Glomerular visceral epithelial cell (primary cell): ENCODE data around the gene BRSK2.

Source experiments
- DNase-seq: peaks from one replicate; pipeline ENCODE4 v3.0.0-alpha.2; 2016; ENCODE audit errors: extremely low spot score

Gene BRSK2

DNA sequence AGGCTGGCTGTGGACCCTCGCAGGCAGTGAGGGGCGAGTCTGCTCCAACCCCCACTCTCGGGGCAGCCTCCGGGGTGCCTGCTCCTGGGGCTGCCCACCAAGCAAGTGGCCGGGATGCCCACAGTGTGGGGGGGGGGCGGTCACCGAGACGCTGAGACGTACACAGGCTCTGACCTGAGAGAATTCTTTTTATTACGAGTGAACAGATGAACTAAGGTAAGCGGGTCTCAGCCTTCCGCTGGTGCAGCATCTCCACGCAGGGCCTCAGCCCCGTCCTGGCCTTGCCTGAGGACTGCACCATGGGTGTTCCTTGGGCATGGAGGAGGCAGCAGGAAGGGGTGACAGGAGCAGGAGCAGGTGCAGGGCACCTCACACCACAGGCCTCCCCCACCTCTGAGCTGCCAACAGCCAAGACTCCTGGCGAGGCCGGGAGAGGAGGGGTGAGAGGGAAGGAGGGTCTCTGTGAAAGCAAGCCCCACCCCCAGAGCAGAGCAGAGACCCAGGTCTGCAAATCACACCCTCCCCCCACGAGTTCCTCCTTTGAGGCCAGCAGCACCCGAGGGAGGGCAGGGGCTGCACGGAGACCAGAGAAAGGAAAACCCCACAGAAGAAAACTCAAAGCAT lies 79.7 kb downstream of the BRSK2 start:
- DNase-seq = no peak

- DNase-seq = no peak
Measured at GRCh38 chr11:1469911-1470680, 80.4 kb downstream of the BRSK2 start.

GRCh38 chr11:1470681-1471611 lies 81.2 kb downstream of the BRSK2 start:
- DNase-seq = no peak

DNA sequence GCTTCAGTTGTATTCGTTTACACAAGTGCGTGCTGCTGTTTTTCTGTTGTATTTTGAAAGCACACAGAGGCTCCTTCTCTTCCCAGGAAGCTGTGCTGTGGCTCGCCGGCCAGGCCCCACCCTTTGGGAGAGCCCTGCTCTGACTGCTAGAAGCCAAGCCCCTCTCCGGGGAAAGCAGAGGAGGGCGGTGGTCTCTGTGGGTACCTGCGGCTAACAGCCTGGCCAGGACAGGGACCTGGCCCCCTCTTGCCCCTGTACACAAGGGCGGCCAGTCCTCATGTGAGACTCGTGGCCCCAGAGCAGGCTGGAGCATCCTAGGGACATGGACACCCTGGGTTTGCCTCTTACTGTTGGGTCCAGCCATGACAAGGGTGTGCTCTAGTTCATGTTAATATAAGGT lies 82.0 kb downstream of the BRSK2 start:
- no peak for DNase-seq

DNA sequence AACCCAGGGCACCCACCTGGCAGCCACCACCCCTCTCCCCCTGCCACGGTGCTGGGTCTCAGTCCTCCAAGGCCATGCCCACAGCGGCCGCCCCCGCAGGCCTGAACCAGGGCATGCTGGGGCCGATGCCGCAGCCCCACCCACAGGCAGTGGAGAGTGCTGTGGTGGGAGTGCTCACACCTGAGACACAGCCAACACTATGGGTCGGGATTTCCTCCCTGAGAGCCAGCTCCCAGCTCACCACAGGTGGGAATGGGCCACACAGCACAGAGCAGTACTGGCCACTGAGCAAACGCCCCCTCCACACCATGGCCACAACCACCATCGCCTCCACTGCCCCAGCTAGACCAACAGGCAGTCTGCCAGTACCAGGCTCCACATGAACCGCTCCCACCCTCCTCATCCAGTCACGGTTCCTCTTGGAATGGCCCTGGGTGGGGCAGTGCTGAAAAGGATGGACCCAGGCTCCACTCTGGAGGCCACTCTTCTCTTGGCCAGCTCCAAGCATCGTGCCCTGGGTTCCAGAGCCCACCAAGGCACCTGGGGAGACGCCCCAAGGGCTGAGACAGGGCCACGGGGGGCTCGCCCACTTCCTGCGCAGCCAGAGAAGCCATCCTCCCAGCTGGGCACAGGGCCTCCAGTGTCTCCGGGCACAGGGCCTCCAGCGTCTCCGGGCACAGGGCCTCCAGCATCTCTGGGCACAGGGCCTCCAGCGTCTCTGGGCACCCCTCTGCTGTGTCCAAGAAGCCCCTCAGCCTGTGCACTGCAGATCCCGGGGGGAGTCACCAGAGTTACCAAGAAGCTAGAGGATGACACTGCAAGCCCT lies 82.7 kb downstream of the BRSK2 start:
- DNase-seq = no peak

GRCh38 chr11:1473011-1473628 lies 83.4 kb downstream of the BRSK2 start:
- DNase-seq = no peak

GRCh38 chr11:1473786-1474185 lies 84.1 kb downstream of the BRSK2 start:
- no peak for DNase-seq

- DNase-seq = no peak
Measured at GRCh38 chr11:1475841-1476240, 86.1 kb downstream of the BRSK2 start.

DNA sequence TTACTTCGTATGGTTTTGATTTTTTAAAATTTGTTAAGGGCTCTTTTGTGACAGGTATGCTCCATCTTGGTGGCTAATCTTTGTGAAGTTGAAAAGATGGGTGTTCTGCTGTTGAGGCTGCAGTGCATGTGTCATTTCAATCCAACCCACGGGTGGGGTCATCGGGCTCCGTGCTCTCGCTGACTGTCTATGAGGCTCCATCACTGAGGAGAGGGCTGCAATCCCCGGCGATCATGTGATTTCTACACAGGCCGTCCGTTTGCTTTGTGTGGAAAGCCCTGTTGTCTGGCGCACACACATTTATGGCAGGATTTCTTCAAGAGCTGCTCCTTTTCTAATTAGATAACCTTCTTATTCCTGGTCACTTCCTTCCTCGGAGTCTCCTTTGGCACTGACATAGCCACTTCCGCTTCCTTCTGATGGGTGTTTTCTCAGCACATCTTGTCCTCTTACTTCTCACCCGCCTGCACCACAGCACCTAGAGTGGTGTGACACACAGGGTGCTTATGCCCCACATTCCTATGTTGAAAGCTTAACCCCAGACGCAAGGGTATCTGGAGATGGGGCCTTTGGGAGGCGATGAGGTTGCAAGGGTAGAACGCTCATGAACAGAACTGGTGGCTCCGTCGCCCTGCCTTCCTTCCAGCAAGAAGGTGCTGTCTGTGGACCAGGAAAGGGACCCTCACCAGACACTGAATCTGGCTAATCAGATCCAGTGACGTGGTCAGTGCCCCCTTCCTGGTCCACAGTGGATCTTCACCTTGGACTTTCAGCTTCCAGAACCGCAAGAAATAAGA lies 87.4 kb downstream of the BRSK2 start:
- no peak for DNase-seq

GRCh38 chr11:1478011-1478410 lies 88.3 kb downstream of the BRSK2 start:
- DNase-seq = no peak

- no peak for DNase-seq
Measured at GRCh38 chr11:1478544-1478943, 88.8 kb downstream of the BRSK2 start.

DNA sequence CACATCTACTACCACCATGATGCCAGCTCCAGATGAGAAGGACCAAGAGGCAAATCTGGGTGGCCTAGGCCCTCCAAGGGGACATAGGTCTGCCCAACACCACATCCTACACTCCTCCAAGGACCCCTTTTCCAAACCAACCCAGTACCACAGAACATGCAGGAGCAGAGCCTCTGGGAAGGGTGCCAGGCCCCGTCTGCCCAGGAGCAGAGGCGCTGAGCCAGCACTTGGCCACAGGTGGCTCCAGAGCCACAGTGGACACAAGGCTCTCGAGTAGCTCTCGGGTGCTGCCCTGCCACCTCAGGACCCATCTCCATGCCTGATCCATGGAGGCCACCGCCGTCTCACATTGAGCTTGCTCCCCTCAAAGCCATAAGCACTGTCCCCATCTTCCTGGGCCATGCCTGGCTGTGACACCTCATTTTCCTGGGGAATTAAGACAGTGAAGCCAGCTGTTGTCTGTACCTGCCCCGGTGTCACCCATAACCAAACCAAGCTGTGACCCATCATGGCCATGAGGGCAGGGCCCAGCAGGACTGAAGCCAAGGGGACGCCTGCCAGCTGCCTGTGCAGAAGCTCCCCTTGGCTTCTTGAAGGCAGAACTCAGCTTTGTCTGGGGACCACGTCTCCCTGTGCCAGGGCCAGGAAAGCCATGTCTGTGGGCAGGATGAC lies 89.4 kb downstream of the BRSK2 start:
- DNase-seq = no peak

- no peak for DNase-seq
Measured at GRCh38 chr11:1479678-1480118, 90.0 kb downstream of the BRSK2 start.

- DNase-seq = no peak
Measured at GRCh38 chr11:1480191-1480554, 90.4 kb downstream of the BRSK2 start.

GRCh38 chr11:1480555-1481482 lies 91.1 kb downstream of the BRSK2 start:
- DNase-seq = no peak

- no peak for DNase-seq
Measured at GRCh38 chr11:1481483-1481825, 91.7 kb downstream of the BRSK2 start.

- no peak for DNase-seq
Measured at GRCh38 chr11:1481861-1482441, 92.2 kb downstream of the BRSK2 start.
